GM21367 (cell line): ENCODE results near the gene SLC9A9.

Source experiments
- ATAC-seq: cut with Tn5 transposase; IDR thresholded peaks from one replicate; pipeline ENCODE4 v1.9.1; 2021; ENCODE audit not compliant: unreplicated experiment

The SLC9A9 gene

GRCh38 chr3:143269741-143270140 is 578.5 kb downstream of the SLC9A9 start:
- no peak for ATAC-seq

GRCh38 chr3:143267989-143268388 is 580.3 kb downstream of the SLC9A9 start:
- no peak for ATAC-seq

GRCh38 chr3:143266927-143267326 is 581.3 kb downstream of the SLC9A9 start:
- peak; percentile 77 for ATAC-seq

- ATAC-seq: no peak
These were observed 581.8 kb downstream of the SLC9A9 start for GRCh38 chr3:143266511-143266910.

GRCh38 chr3:143265501-143266070 is 582.7 kb downstream of the SLC9A9 start:
- ATAC-seq: no peak

- no peak for ATAC-seq
These were observed 584.3 kb downstream of the SLC9A9 start for GRCh38 chr3:143263852-143264513.

GRCh38 chr3:143261848-143262247 is 586.4 kb downstream of the SLC9A9 start:
- ATAC-seq: no peak

GRCh38 chr3:143258692-143259091 is 589.6 kb downstream of the SLC9A9 start:
- ATAC-seq: no peak

GRCh38 chr3:143256416-143256815 is 591.9 kb downstream of the SLC9A9 start:
- no peak for ATAC-seq

GRCh38 chr3:143255739-143256138 is 592.5 kb downstream of the SLC9A9 start:
- ATAC-seq: no peak

GRCh38 chr3:143252931-143253330 is 595.3 kb downstream of the SLC9A9 start:
- no peak for ATAC-seq

- no peak for ATAC-seq
These were observed 599.3 kb downstream of the SLC9A9 start for GRCh38 chr3:143249014-143249413.

GRCh38 chr3:143247073-143247472 is 601.2 kb downstream of the SLC9A9 start:
- no peak for ATAC-seq

GRCh38 chr3:143245692-143246091 is 602.6 kb downstream of the SLC9A9 start:
- no peak for ATAC-seq

GRCh38 chr3:143244516-143245063 is 603.7 kb downstream of the SLC9A9 start:
- no peak for ATAC-seq

GRCh38 chr3:143243686-143244085 is 604.6 kb downstream of the SLC9A9 start:
- no peak for ATAC-seq

GRCh38 chr3:143242691-143243090 is 605.6 kb downstream of the SLC9A9 start:
- no peak for ATAC-seq

GRCh38 chr3:143242101-143242500 is 606.2 kb downstream of the SLC9A9 start:
- no peak for ATAC-seq

- no peak for ATAC-seq
These were observed 606.8 kb downstream of the SLC9A9 start for GRCh38 chr3:143241481-143241951.

GRCh38 chr3:143240886-143241285 is 607.4 kb downstream of the SLC9A9 start:
- ATAC-seq: no peak

- ATAC-seq: no peak
These were observed 609.2 kb downstream of the SLC9A9 start for GRCh38 chr3:143239031-143239430.

- no peak for ATAC-seq
These were observed 611.1 kb downstream of the SLC9A9 start for GRCh38 chr3:143237077-143237627.
